WTC11 (cell line): ENCODE measurements around the gene CTNNA3.
"Not testable (repeated sequence)": the region's sequence is repeated elsewhere in the genome, so short reads cannot be mapped to it uniquely, and the experiment has no call there.

Experiments used
- ARID4B ChIP-seq: sonication (generic); formaldehyde crosslinking; IDR thresholded peaks from 2 replicates; pipeline ENCODE4 v1.8.0; 2023; ENCODE audit warnings: missing genetic modification reagents, mild to moderate bottlenecking, borderline replicate concordance
- CBFB ChIP-seq: sonication (generic); formaldehyde crosslinking; IDR thresholded peaks from 2 replicates; pipeline ENCODE4 v1.8.1; 2022; ENCODE audit warnings: mild to moderate bottlenecking, low read depth, missing genetic modification reagents
- CREB1 ChIP-seq: sonication (generic); formaldehyde crosslinking; IDR thresholded peaks from 2 replicates; pipeline ENCODE4 v1.8.0; 2023; ENCODE audit warnings: mild to moderate bottlenecking, missing genetic modification reagents
- CTCF ChIP-seq: fragments of 200-600 bp; IDR thresholded peaks from 2 replicates; pipeline ENCODE4 v1.8.0; 2022; ENCODE audit warnings: antibody characterized with exemption
- FOXP1 ChIP-seq: sonication (generic); formaldehyde crosslinking; IDR thresholded peaks from 2 replicates; pipeline ENCODE4 v1.8.0; 2022; ENCODE audit warnings: missing genetic modification reagents, mild to moderate bottlenecking, moderate library complexity, borderline replicate concordance
- MAX ChIP-seq: sonication (generic); formaldehyde crosslinking; IDR thresholded peaks from 2 replicates; pipeline ENCODE4 v1.8.0; 2022; ENCODE audit warnings: mild to moderate bottlenecking, missing genetic modification reagents
- NR1H2 ChIP-seq: sonication (generic); formaldehyde crosslinking; IDR thresholded peaks from 2 replicates; pipeline ENCODE4 v1.9.0; 2021; ENCODE audit warnings: mild to moderate bottlenecking, moderate library complexity, missing genetic modification reagents
- SOX15 ChIP-seq: fragments of 250-450 bp; sonication (Bioruptor Pico); IDR thresholded peaks from 2 replicates; pipeline ENCODE4 v1.9.0; 2021; ENCODE audit warnings: mild to moderate bottlenecking
- ZNF281 ChIP-seq: sonication (generic); formaldehyde crosslinking; IDR thresholded peaks from 2 replicates; pipeline ENCODE4 v1.8.0; 2023; ENCODE audit warnings: mild to moderate bottlenecking, missing genetic modification reagents
- TF ChIP-seq, protein P1 (sequence below): sonication (generic); formaldehyde crosslinking; IDR thresholded peaks from 2 replicates; pipeline ENCODE4 v1.8.1; 2023; ENCODE audit warnings: mild to moderate bottlenecking, missing genetic modification reagents, moderate library complexity
- TF ChIP-seq, protein P2 (sequence below): sonication (generic); formaldehyde crosslinking; IDR thresholded peaks from 2 replicates; pipeline ENCODE4 v1.8.1; 2022; ENCODE audit warnings: low read depth, missing genetic modification reagents, borderline replicate concordance

GRCh38 chr10:67530990-67531389, 165.0 kb downstream of the CTNNA3 start:
- TF ChIP-seq SOX15 (CRISPR knock-in tag); CTCF; ZNF281 (CRISPR knock-in tag); CREB1 (CRISPR knock-in tag); ARID4B (CRISPR knock-in tag); FOXP1 (CRISPR knock-in tag); CBFB (CRISPR knock-in tag); NR1H2; MAX (CRISPR knock-in tag): not testable (repeated sequence)
- TF ChIP-seq, protein P1, sequence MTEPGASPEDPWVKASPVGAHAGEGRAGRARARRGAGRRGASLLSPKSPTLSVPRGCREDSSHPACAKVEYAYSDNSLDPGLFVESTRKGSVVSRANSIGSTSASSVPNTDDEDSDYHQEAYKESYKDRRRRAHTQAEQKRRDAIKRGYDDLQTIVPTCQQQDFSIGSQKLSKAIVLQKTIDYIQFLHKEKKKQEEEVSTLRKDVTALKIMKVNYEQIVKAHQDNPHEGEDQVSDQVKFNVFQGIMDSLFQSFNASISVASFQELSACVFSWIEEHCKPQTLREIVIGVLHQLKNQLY (CRISPR knock-in tag): not testable (repeated sequence)
- TF ChIP-seq, protein P2, sequence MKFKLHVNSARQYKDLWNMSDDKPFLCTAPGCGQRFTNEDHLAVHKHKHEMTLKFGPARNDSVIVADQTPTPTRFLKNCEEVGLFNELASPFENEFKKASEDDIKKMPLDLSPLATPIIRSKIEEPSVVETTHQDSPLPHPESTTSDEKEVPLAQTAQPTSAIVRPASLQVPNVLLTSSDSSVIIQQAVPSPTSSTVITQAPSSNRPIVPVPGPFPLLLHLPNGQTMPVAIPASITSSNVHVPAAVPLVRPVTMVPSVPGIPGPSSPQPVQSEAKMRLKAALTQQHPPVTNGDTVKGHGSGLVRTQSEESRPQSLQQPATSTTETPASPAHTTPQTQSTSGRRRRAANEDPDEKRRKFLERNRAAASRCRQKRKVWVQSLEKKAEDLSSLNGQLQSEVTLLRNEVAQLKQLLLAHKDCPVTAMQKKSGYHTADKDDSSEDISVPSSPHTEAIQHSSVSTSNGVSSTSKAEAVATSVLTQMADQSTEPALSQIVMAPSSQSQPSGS (CRISPR knock-in tag): not testable (repeated sequence)
